Gastrocnemius medialis (tissue), 4 donors: ENCODE results near the gene DNAJC15. TPM values are rescaled to one million over a fixed set of nuclear protein-coding genes. Genes with fewer than 3 reads are reported as not detected.

Source experiments
- ATAC-seq, 2 donors: fragments of 150-250 bp; one replicate each; pipeline ENCODE4 v1.9.1; 2016
- DNase-seq, 2 donors: peaks; one replicate each; pipeline ENCODE4 v3.0.0-alpha.2; 2019
- H3K27ac ChIP-seq, 4 donors: fragments of 200-600 bp; sonication (generic); 1 replicate in 1 of 4; 2 replicates in 3 of 4; pipeline ENCODE4 v1.5.1; 2016 to 2018; ENCODE audit warnings: mild to moderate bottlenecking in 2 of 4, moderate library complexity in 1 of 4
- H3K27me3 ChIP-seq, 3 donors: fragments of 200-600 bp; sonication (generic) in 2 of 3; 1 replicate in 1 of 3; 2 replicates in 2 of 3; pipeline versions ENCODE4 v1.5.1 to v1.6.0; 2016 to 2019; ENCODE audit warnings: mild to moderate bottlenecking in 1 of 3, moderate library complexity in 1 of 3
- H3K36me3 ChIP-seq, 2 donors: fragments of 200-600 bp; sonication (generic) in 1 of 2; one replicate each; pipeline ENCODE4 v1.5.1; 2017 to 2018
- H3K4me1 ChIP-seq, 2 donors: fragments of 200-600 bp; sonication (generic) in 1 of 2; one replicate each; pipeline ENCODE4 v1.5.1; 2016 to 2017; ENCODE audit warnings: mild to moderate bottlenecking in 2 of 2
- H3K4me3 ChIP-seq, 4 donors: fragments of 200-600 bp; sonication (generic) in 3 of 4; 1 replicate in 1 of 4; 2 replicates in 3 of 4; pipeline ENCODE4 v1.5.1; 2016 to 2019; ENCODE audit warnings: mild to moderate bottlenecking in 2 of 4
- H3K9me3 ChIP-seq, 3 donors: fragments of 200-600 bp; sonication (generic) in 2 of 3; 1 replicate in 1 of 3; 2 replicates in 2 of 3; pipeline ENCODE4 v1.5.1; 2016 to 2019
- CTCF ChIP-seq, 5 experiments: fragments of 450-650 bp in 3 of 5; fragments of 200-600 bp in 2 of 5; sonication (generic) in 2 of 5; IDR thresholded peaks in 4 of 5; conservative IDR thresholded peaks in 1 of 5; 1 replicate in 4 of 5; 2 replicates in 1 of 5; pipeline ENCODE4 v1.5.1; 2016 to 2019; ENCODE audit warnings: antibody characterized with exemption in 5 of 5, mild to moderate bottlenecking in 3 of 5, moderate library complexity in 3 of 5
- POLR2A ChIP-seq, 2 donors: fragments of 450-650 bp; IDR thresholded peaks; one replicate each; pipeline ENCODE4 v1.6.1; 2017; ENCODE audit warnings: antibody characterized with exemption in 2 of 2, mild to moderate bottlenecking in 2 of 2, moderate library complexity in 2 of 2
- in situ Hi-C, 4 donors: fragments of 200-750 bp; cut with MboI; loops; one replicate each; pipeline versions ENCODE4 v1.15.0 to v1.8.0; 2017; ENCODE audit warnings: low sequenced_read_pairs in 4 of 4
- intact Hi-C: fragments of 100-400 bp; cut with DNase I; formaldehyde crosslinking; loops from one replicate; pipeline ENCODE4 v1.15.1; 2023; ENCODE audit warnings: low total_unique reads
- total RNA-seq, 4 donors: library from RNA; depleted of rRNA; stranded (reverse); fragments of >200 nt; gene quantifications; one replicate each; pipeline versions ENCODE4 v1.1.0 to v1.2.3, GENCODE V29; 2016

The DNAJC15 gene
- total RNA-seq, 4 donors from 2014 or later = 6.2 to 19.5 (median 12.3) TPM

GRCh38 chr13:43132257-43132656 is 108.9 kb downstream of the DNAJC15 start:
- H3K9me3 ChIP-seq = no peaks in the 10 kb centered on the region
- no peaks in the 10 kb centered on the region for H3K27me3 ChIP-seq
- in situ Hi-C loops (no loop called here), intact Hi-C loops (no loop called here)
- no peak overlapping the region for H3K4me3 ChIP-seq
- ATAC-seq (no peak), DNase-seq (no peak)
- no peak overlapping the region for H3K27ac ChIP-seq
- peaks cover 0 to 4% of the 10 kb centered on the region in 2 donors for H3K4me1 ChIP-seq
- no peak for TF ChIP-seq POLR2A (IDR thresholded peaks at IDR 0.05)
- TF ChIP-seq CTCF (IDR thresholded peaks at IDR 0.05 in 4 of 5, conservative IDR thresholded peaks at IDR 0.05 in 1 of 5) = no peak
- H3K36me3 ChIP-seq = no peaks in the 10 kb centered on the region

- peaks cover 0 to 1% of the 10 kb centered on the region in 2 donors for H3K4me1 ChIP-seq
- no peak for DNase-seq
- no peak for ATAC-seq
- TF ChIP-seq POLR2A (IDR thresholded peaks at IDR 0.05) (no peak), CTCF (IDR thresholded peaks at IDR 0.05 in 4 of 5, conservative IDR thresholded peaks at IDR 0.05 in 1 of 5) (no peak)
- no peaks in the 10 kb centered on the region for H3K9me3 ChIP-seq
- no peaks in the 10 kb centered on the region for H3K27me3 ChIP-seq
- intact Hi-C loops (no loop called here), in situ Hi-C loops (no loop called here)
- H3K4me3 ChIP-seq = no peak overlapping the region
- H3K27ac ChIP-seq = no peak overlapping the region
- H3K36me3 ChIP-seq = no peaks in the 10 kb centered on the region
These were observed 109.5 kb downstream of the DNAJC15 start for GRCh38 chr13:43132911-43133310.

GRCh38 chr13:43133792-43134191 is 110.4 kb downstream of the DNAJC15 start:
- no peaks in the 10 kb centered on the region for H3K9me3 ChIP-seq
- in situ Hi-C loops = no loop called here
- H3K27me3 ChIP-seq = no peaks in the 10 kb centered on the region
- no peak for TF ChIP-seq CTCF (IDR thresholded peaks at IDR 0.05 in 4 of 5, conservative IDR thresholded peaks at IDR 0.05 in 1 of 5)
- TF ChIP-seq POLR2A (IDR thresholded peaks at IDR 0.05) = no peak
- intact Hi-C loops = no loop called here
- no peak for ATAC-seq
- H3K27ac ChIP-seq = no peak overlapping the region
- H3K36me3 ChIP-seq = no peaks in the 10 kb centered on the region
- DNase-seq = no peak
- no peaks in the 10 kb centered on the region for H3K4me1 ChIP-seq
- H3K4me3 ChIP-seq = no peak overlapping the region

- H3K27me3 ChIP-seq = no peaks in the 10 kb centered on the region
- H3K4me3 ChIP-seq = no peak overlapping the region
- no peak for ATAC-seq
- H3K27ac ChIP-seq = no peak overlapping the region
- no peaks in the 10 kb centered on the region for H3K4me1 ChIP-seq
- intact Hi-C loops = no loop called here
- TF ChIP-seq POLR2A (IDR thresholded peaks at IDR 0.05) (no peak), CTCF (IDR thresholded peaks at IDR 0.05 in 4 of 5, conservative IDR thresholded peaks at IDR 0.05 in 1 of 5) (no peak)
- no peak for DNase-seq
- in situ Hi-C loops = no loop called here
- no peaks in the 10 kb centered on the region for H3K36me3 ChIP-seq
- no peaks in the 10 kb centered on the region for H3K9me3 ChIP-seq
These were observed 111.5 kb downstream of the DNAJC15 start for GRCh38 chr13:43134868-43135267.

- DNase-seq (no peak), ATAC-seq (no peak)
- Histone ChIP-seq H3K4me1 (no peaks in the 10 kb centered on the region), H3K9me3 (no peaks in the 10 kb centered on the region), H3K27me3 (no peaks in the 10 kb centered on the region), H3K4me3 (no peak overlapping the region), H3K36me3 (no peaks in the 10 kb centered on the region), H3K27ac (no peak overlapping the region)
- TF ChIP-seq POLR2A (IDR thresholded peaks at IDR 0.05) (no peak), CTCF (IDR thresholded peaks at IDR 0.05 in 4 of 5, conservative IDR thresholded peaks at IDR 0.05 in 1 of 5) (no peak)
- intact Hi-C loops (no loop called here), in situ Hi-C loops (no loop called here)
These were observed 112.1 kb downstream of the DNAJC15 start for GRCh38 chr13:43135516-43135915.
